Gastrocnemius medialis (tissue), 4 donors: ENCODE data around the gene MAGEA11.

Experiments
- CTCF ChIP-seq, 5 experiments: fragments of 450-650 bp in 3 of 5; fragments of 200-600 bp in 2 of 5; sonication (generic) in 2 of 5; IDR thresholded peaks in 4 of 5; conservative IDR thresholded peaks in 1 of 5; 1 replicate in 4 of 5; 2 replicates in 1 of 5; pipeline ENCODE4 v1.5.1; 2016 to 2019; ENCODE audit warnings: antibody characterized with exemption in 5 of 5, mild to moderate bottlenecking in 3 of 5, moderate library complexity in 3 of 5
- POLR2A ChIP-seq, 2 donors: fragments of 450-650 bp; IDR thresholded peaks; one replicate each; pipeline ENCODE4 v1.6.1; 2017; ENCODE audit warnings: antibody characterized with exemption in 2 of 2, mild to moderate bottlenecking in 2 of 2, moderate library complexity in 2 of 2

- no peak for TF ChIP-seq CTCF (IDR thresholded peaks at IDR 0.05 in 4 of 5, conservative IDR thresholded peaks at IDR 0.05 in 1 of 5)
- TF ChIP-seq POLR2A (IDR thresholded peaks at IDR 0.05), result no peak
These were observed 28.6 kb upstream of the MAGEA11 start for GRCh38 chrX:149682956-149683947.
